Measurements from ENCODE around the gene GATA3.

The GATA3 gene

GRCh38 chr10:8051109-8051821, 3.2 kb upstream of the GATA3 start:
- DNase-seq, result no peak

GRCh38 chr10:8051851-8052257, 2.6 kb upstream of the GATA3 start:
- DNase-seq, result no peak

GRCh38 chr10:8052341-8052955, 2.0 kb upstream of the GATA3 start:
- no peak for DNase-seq

- no peak for DNase-seq
These were observed 1.5 kb upstream of the GATA3 start for GRCh38 chr10:8052956-8053445.

GRCh38 chr10:8053446-8054243, 843 bp upstream of the GATA3 start:
- peak; percentile 96 for DNase-seq

GRCh38 chr10:8054244-8054493, 319 bp upstream of the GATA3 start:
- no peak for DNase-seq

- no peak for DNase-seq
These were observed 1.2 kb downstream of the GATA3 start for GRCh38 chr10:8055420-8056349.

GRCh38 chr10:8056378-8056777, 1.9 kb downstream of the GATA3 start:
- DNase-seq, result no peak

- DNase-seq, result no peak
These were observed 2.4 kb downstream of the GATA3 start for GRCh38 chr10:8056871-8057331.

- DNase-seq, result no peak
These were observed 3.3 kb downstream of the GATA3 start for GRCh38 chr10:8057636-8058273.

GRCh38 chr10:8058274-8059111, 4.0 kb downstream of the GATA3 start:
- DNase-seq, result no peak

GRCh38 chr10:8059191-8059936, 4.9 kb downstream of the GATA3 start:
- DNase-seq, result no peak

GRCh38 chr10:8060010-8060703, 5.7 kb downstream of the GATA3 start:
- DNase-seq, result peak; percentile 69

GRCh38 chr10:8060704-8061121, 6.2 kb downstream of the GATA3 start:
- DNase-seq, result no peak

GRCh38 chr10:8061274-8062211, 7.1 kb downstream of the GATA3 start:
- DNase-seq, result no peak

GRCh38 chr10:8063128-8063908, 8.8 kb downstream of the GATA3 start:
- DNase-seq, result no peak

GRCh38 chr10:8063935-8064334, 9.4 kb downstream of the GATA3 start:
- no peak for DNase-seq

GRCh38 chr10:8064436-8064835, 9.9 kb downstream of the GATA3 start:
- DNase-seq, result no peak
